GM12878 (cell line): ENCODE results near the gene TSPAN15. TPM values are rescaled to one million over a fixed set of nuclear protein-coding genes. Genes with fewer than 3 reads are reported as not detected.

Source experiments
- ATAC-seq: fragments of 200-7000 bp; cut with Tn5 transposase; 3 replicates; pipeline ENCODE4 v1.9.1; 2020; ENCODE audit warnings: mild to moderate bottlenecking, moderate library complexity
- BruUV-seq: library from RNA; stranded (reverse); fragments of 400-500 nt; replicated peaks from 2 replicates; lab custom pipeline; 2021; lab: Mats Ljungman, UMichigan
- CTCF ChIA-PET: fragments of 300-600 bp; sonication (Branson Sonifier 250); formaldehyde crosslinking; extraction: SDS; loops from one replicate; lab custom pipeline; 2021; ENCODE audit warnings: inconsistent platforms; lab: Yijun Ruan, JAX
- POLR2A ChIA-PET: fragments of 350-600 bp; formaldehyde crosslinking; extraction: SDS; loops from one replicate; lab custom pipeline; 2021; ENCODE audit warnings: inconsistent platforms; lab: Charles Lee
- RAD21 ChIA-PET: fragments of 300-600 bp; sonication (Branson Sonifier 250); formaldehyde crosslinking; loops from one replicate; lab custom pipeline; 2023; ENCODE audit warnings: antibody characterized with exemption; ENCODE audit not compliant: unreplicated experiment; lab: Charles Lee
- SMC1A ChIA-PET: fragments of 300-600 bp; sonication (Branson Sonifier 250); formaldehyde crosslinking; loops from one replicate; lab custom pipeline; 2023; ENCODE audit not compliant: unreplicated experiment, uncharacterized antibody; lab: Charles Lee
- DNase-seq: peaks from one replicate; pipeline ENCODE4 v3.0.0-alpha.2; 2011; ENCODE audit warnings: low read depth, low spot score
- FAIRE-seq: peaks from 3 replicates; lab custom pipeline; 2011; peaks lifted over from hg19 to GRCh38; lab: Jason Lieb, UNC
- H2AFZ ChIP-seq: 2 replicates; pipeline ENCODE4 v1.6.0; 2011; ENCODE audit warnings: low read depth, low read length, control low read depth; ENCODE audit not compliant: control insufficient read depth
- H3K27ac ChIP-seq: 2 replicates; pipeline ENCODE4 v1.5.1; 2011; ENCODE audit warnings: control low read depth; ENCODE audit not compliant: control insufficient read depth, insufficient read depth
- H3K27me3 ChIP-seq, 2 experiments: replicated peaks in 1 of 2; 2 replicates each; pipeline versions ENCODE4 v1.6.0 to v1.6.1; 2011; ENCODE audit warnings: low read length in 1 of 2; ENCODE audit not compliant: control insufficient read depth in 2 of 2, insufficient read depth in 2 of 2
- H3K36me3 ChIP-seq, 2 experiments: 2 replicates each; pipeline ENCODE4 v1.5.1; 2011; ENCODE audit warnings: low read length in 1 of 2; ENCODE audit not compliant: control insufficient read depth in 2 of 2, insufficient read depth in 2 of 2
- H3K4me1 ChIP-seq: 2 replicates; pipeline ENCODE4 v1.6.1; 2011; ENCODE audit warnings: mild to moderate bottlenecking, low read length, moderate library complexity, mixed read lengths; ENCODE audit not compliant: control insufficient read depth, insufficient read depth
- H3K4me2 ChIP-seq: 2 replicates; pipeline ENCODE4 v1.6.0; 2011; ENCODE audit warnings: control low read depth; ENCODE audit not compliant: control insufficient read depth, insufficient read depth
- H3K4me3 ChIP-seq: fragments of 200-600 bp; sonication (generic); 2 replicates; pipeline ENCODE4 v1.5.1; 2016
- H3K79me2 ChIP-seq: 2 replicates; pipeline ENCODE4 v1.6.0; 2011; ENCODE audit warnings: low read length; ENCODE audit not compliant: control insufficient read depth, insufficient read depth
- H3K9ac ChIP-seq: 2 replicates; pipeline ENCODE4 v1.8.0; 2011; ENCODE audit warnings: low read length, control low read depth, mixed read lengths; ENCODE audit not compliant: control insufficient read depth, insufficient read depth
- H3K9me3 ChIP-seq: replicated peaks from 3 replicates; pipeline ENCODE4 v1.5.1; 2011; ENCODE audit warnings: mild to moderate bottlenecking, low read length; ENCODE audit not compliant: control insufficient read depth, insufficient read depth
- H4K20me1 ChIP-seq: 2 replicates; pipeline ENCODE4 v1.6.0; 2011; ENCODE audit not compliant: control insufficient read depth, insufficient read depth
- CEBPZ ChIP-seq: fragments of 150-350 bp; IDR thresholded peaks from 2 replicates; pipeline ENCODE4 v1.6.1; 2016; ENCODE audit warnings: low read depth, low read length
- E4F1 ChIP-seq: fragments of 450-650 bp; IDR thresholded peaks from 2 replicates; pipeline ENCODE4 v1.6.1; 2018; ENCODE audit warnings: borderline replicate concordance, mild to moderate bottlenecking; ENCODE audit not compliant: partially characterized antibody
- HCFC1 ChIP-seq: fragments of 150-350 bp; IDR thresholded peaks from 2 replicates; pipeline ENCODE4 v1.6.1; 2014; ENCODE audit warnings: low read length
- HDGF ChIP-seq: fragments of 450-650 bp; IDR thresholded peaks from 2 replicates; pipeline ENCODE4 v1.6.1; 2016; ENCODE audit warnings: antibody characterized with exemption
- KDM1A ChIP-seq: fragments of 200-600 bp; sonication (generic); IDR thresholded peaks from 2 replicates; pipeline ENCODE4 v1.6.1; 2016; ENCODE audit warnings: borderline replicate concordance
- NR2C2 ChIP-seq: IDR thresholded peaks from 2 replicates; pipeline ENCODE4 v1.6.1; 2011; ENCODE audit warnings: borderline replicate concordance, low read depth; ENCODE audit not compliant: control insufficient read depth, insufficient read length
- WGBS: methylation state at CpG from one replicate; pipeline ENCODE4 v1.1.6; 2016; ENCODE audit warnings: low lambda C conversion rate; ENCODE audit not compliant: insufficient replicate concordance, insufficient coverage; ENCODE audit errors: missing lambda C conversion rate; 5-methylcytosine and 5-hydroxymethylcytosine counted together
- in situ Hi-C: fragments of 300-500 bp; cut with MboI; formaldehyde crosslinking; loops from 9 replicates; pipeline ENCODE4 v1.14.3; 2018; ENCODE audit warnings: mixed read lengths
- intact Hi-C: fragments of 100-400 bp; cut with micrococcal nuclease; formaldehyde crosslinking; loops from one replicate; pipeline ENCODE4 v1.14.2; 2022; ENCODE audit not compliant: unreplicated experiment
- polyA plus RNA-seq, 11 experiments: library from polyadenylated mRNA; depleted of rRNA in 4 of 11; unstranded in 6 of 11; stranded (reverse) in 5 of 11; fragments of >200 nt; fragmentation: Nextera tagmentation in 4 of 11; fragmentation: Illumina TruSeq in 1 of 11; extraction: Ambion mirVana in 4 of 11; extraction: Trizol in 1 of 11; gene quantifications; 1 replicate in 1 of 11; 2 replicates in 10 of 11; pipeline versions ENCODE4 v1.2.1 to v1.2.3, GENCODE V29; 2011 to 2016; ENCODE audit warnings: inconsistent platforms in 2 of 11, missing spikeins in 2 of 11, low read depth in 1 of 11
- total RNA-seq, 4 experiments: library from RNA; depleted of rRNA in 3 of 4; stranded (reverse); fragments of >200 nt in 3 of 4; fragmentation: Illumina TruSeq in 1 of 4; extraction: Trizol in 1 of 4; gene quantifications; 2 replicates each; pipeline versions ENCODE4 v1.2.1 to v1.2.3, GENCODE V29; 2013 to 2021
- TF ChIP-seq, protein P1 (sequence below): fragments of 450-650 bp; formaldehyde crosslinking; IDR thresholded peaks from 2 replicates; pipeline ENCODE4 v1.4.0; 2022; ENCODE audit warnings: mild to moderate bottlenecking, moderate library complexity

TSPAN15 gene
- total and polyA plus RNA-seq, 10 of the 15 experiments (the other 5 are each of a cell fraction or from before 2014, with no cell fraction given) = 1.3 to 8.5 (median 2.4) TPM; not detected in 2

DNA sequence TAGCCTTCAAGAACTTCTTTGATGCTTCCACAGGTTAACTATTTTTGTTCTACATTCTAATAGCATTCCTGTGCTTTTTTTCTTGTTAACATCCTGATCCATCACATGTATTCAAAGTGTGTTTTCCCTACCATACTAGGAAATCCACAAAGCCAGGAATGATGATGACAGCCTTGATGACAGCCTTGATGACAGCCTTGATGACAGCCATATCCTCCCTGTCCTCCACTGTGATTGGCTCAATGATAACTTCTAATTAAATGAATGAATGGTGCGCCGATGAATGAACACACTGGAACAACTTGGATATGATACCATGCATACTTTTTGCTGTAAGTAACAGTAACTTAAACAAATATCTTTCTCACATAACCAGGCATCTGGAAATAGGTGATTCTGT lies 26.2 kb upstream of the TSPAN15 start:
- RAD21 ChIA-PET = interaction anchor here (1.3 to 1.5 kb wide), 2 partner anchors 82 kb away, joined by 4 to 11 read pairs; no protein-coding TSS in a partner anchor
- in situ Hi-C loops = no loop called here
- H3K27ac ChIP-seq = no peak overlapping the region

More for the DNA sequence above, 26.2 kb upstream of the TSPAN15 start:
- intact Hi-C loops = loop anchor here (5.0 kb wide), 1 partner anchor 212 kb away; no protein-coding TSS in a partner anchor
- Histone ChIP-seq H3K9ac (no peak overlapping the region), H3K4me3 (no peak overlapping the region), H3K4me2 (no peak overlapping the region), H3K9me3 (no peaks in the 10 kb centered on the region), H2AFZ (no peak overlapping the region), H3K79me2 (no peaks in the 10 kb centered on the region), H3K36me3 (no peaks in the 10 kb centered on the region), H3K4me1 (peaks cover 9% of the 10 kb centered on the region; the same call in 1 of the 2 replicates), H4K20me1 (no peaks in the 10 kb centered on the region), H3K27me3 (no peaks in the 10 kb centered on the region)
- FAIRE-seq (peak; percentile 35), ATAC-seq (no peak), DNase-seq (no peak)
- no TSS peak for BruUV-seq
- no peak for TF ChIP-seq HDGF
- no peak for TF ChIP-seq NR2C2
- TF ChIP-seq CEBPZ = no peak
- no peak for TF ChIP-seq HCFC1
- no peak for TF ChIP-seq E4F1
- TF ChIP-seq, protein P1, sequence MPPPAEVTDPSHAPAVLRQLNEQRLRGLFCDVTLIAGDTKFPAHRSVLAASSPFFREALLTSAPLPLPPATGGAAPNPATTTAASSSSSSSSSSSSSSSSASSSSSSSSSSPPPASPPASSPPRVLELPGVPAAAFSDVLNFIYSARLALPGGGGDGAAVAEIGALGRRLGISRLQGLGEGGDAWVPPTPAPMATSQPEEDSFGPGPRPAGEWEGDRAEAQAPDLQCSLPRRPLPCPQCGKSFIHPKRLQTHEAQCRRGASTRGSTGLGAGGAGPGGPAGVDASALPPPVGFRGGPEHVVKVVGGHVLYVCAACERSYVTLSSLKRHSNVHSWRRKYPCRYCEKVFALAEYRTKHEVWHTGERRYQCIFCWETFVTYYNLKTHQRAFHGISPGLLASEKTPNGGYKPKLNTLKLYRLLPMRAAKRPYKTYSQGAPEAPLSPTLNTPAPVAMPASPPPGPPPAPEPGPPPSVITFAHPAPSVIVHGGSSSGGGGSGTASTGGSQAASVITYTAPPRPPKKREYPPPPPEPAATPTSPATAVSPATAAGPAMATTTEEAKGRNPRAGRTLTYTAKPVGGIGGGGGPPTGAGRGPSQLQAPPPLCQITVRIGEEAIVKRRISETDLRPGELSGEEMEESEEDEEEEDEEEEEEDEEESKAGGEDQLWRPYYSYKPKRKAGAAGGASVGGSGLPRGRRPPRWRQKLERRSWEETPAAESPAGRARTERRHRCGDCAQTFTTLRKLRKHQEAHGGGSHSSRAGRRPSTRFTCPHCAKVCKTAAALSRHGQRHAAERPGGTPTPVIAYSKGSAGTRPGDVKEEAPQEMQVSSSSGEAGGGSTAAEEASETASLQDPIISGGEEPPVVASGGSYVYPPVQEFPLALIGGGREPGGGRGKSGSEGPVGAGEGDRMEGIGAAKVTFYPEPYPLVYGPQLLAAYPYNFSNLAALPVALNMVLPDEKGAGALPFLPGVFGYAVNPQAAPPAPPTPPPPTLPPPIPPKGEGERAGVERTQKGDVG = no peak
- no peak for TF ChIP-seq KDM1A
- SMC1A ChIA-PET = interaction anchor here (0.9 to 3.1 kb wide), 4 partner anchors 22 to 84 kb away, joined by 3 to 17 read pairs (median 4); no protein-coding TSS in a partner anchor
- CTCF ChIA-PET = interaction anchor here (0.6 to 4.2 kb wide), 6 partner anchors 17 to 147 kb away, joined by 3 to 29 read pairs (median 4); no protein-coding TSS in a partner anchor
- POLR2A ChIA-PET = interaction anchor here (0.8 kb wide), 1 partner anchor 25 kb away, joined by 7 read pairs; no protein-coding TSS in a partner anchor
- 92% methylated on average over 2 of the region's 2 CpGs for WGBS
